ENCODE measurements around the gene PRKAG3.
A peak's percentile ranks its signal among the peaks of the same experiment; 100 is the strongest.

Gene PRKAG3

GRCh38 chr2:218831378-218831990, at the start of gene PRKAG3:
TSS of gene PRKAG3 (minus strand) at chr2:218831803.
- DNase-seq, result no peak

- DNase-seq, result no peak
These were observed 49.4 kb upstream of the PRKAG3 start for GRCh38 chr2:218880859-218881594.

GRCh38 chr2:218880102-218880858, 48.7 kb upstream of the PRKAG3 start, which contains the start of gene WNT10A:
TSS of gene WNT10A (plus strand) at chr2:218880852. CDS start at chr2:218880996, 144 bp downstream.
- DNase-seq, result no peak

GRCh38 chr2:218879776-218880101, 48.1 kb upstream of the PRKAG3 start:
- no peak for DNase-seq

GRCh38 chr2:218878926-218879761, 47.5 kb upstream of the PRKAG3 start:
- no peak for DNase-seq

- no peak for DNase-seq
These were observed 46.9 kb upstream of the PRKAG3 start for GRCh38 chr2:218878486-218878885.

- no peak for DNase-seq
These were observed 46.3 kb upstream of the PRKAG3 start for GRCh38 chr2:218877891-218878290.

- DNase-seq, result no peak
These were observed 45.7 kb upstream of the PRKAG3 start for GRCh38 chr2:218877331-218877730.

GRCh38 chr2:218876562-218877219, 45.1 kb upstream of the PRKAG3 start:
- DNase-seq, result peak; percentile 54

GRCh38 chr2:218875692-218876246, 44.2 kb upstream of the PRKAG3 start:
- no peak for DNase-seq

- no peak for DNase-seq
These were observed 42.0 kb upstream of the PRKAG3 start for GRCh38 chr2:218873359-218874194.

- no peak for DNase-seq
These were observed 41.2 kb upstream of the PRKAG3 start for GRCh38 chr2:218872645-218873358.

- no peak for DNase-seq
These were observed 40.0 kb upstream of the PRKAG3 start for GRCh38 chr2:218871345-218872302.

GRCh38 chr2:218870984-218871344, 39.4 kb upstream of the PRKAG3 start:
- DNase-seq, result no peak

GRCh38 chr2:218869064-218869463, 37.5 kb upstream of the PRKAG3 start:
- DNase-seq, result no peak

GRCh38 chr2:218867900-218868299, 36.3 kb upstream of the PRKAG3 start:
- DNase-seq, result no peak

GRCh38 chr2:218865999-218866398, 34.4 kb upstream of the PRKAG3 start:
- DNase-seq, result no peak

GRCh38 chr2:218865396-218865795, 33.8 kb upstream of the PRKAG3 start:
- DNase-seq, result no peak

- DNase-seq, result no peak
These were observed 31.5 kb upstream of the PRKAG3 start for GRCh38 chr2:218863021-218863520.

Data from NCI-H1417 treated with DMSO at 0.1 percent for 48 hours (cell line).